Mammary epithelial cell (primary cell): ENCODE data around the gene SIRPB2.

Experiments used
- EZH2 ChIP-seq: IDR thresholded peaks from 2 replicates; pipeline ENCODE4 v1.6.1; 2012; ENCODE audit warnings: low read length, inconsistent platforms, borderline replicate concordance
- TF ChIP-seq, protein P1 (sequence below), 2 donors: IDR thresholded peaks in 1 of 2; conservative IDR thresholded peaks in 1 of 2; 2 replicates each; pipeline ENCODE4 v1.5.1; 2011 to 2012; ENCODE audit warnings: inconsistent platforms in 2 of 2, low read length in 2 of 2, mild to moderate bottlenecking in 2 of 2, control low read depth in 1 of 2, low read depth in 1 of 2; ENCODE audit not compliant: insufficient read depth in 1 of 2; ENCODE audit errors: extremely low read depth in 1 of 2

DNA sequence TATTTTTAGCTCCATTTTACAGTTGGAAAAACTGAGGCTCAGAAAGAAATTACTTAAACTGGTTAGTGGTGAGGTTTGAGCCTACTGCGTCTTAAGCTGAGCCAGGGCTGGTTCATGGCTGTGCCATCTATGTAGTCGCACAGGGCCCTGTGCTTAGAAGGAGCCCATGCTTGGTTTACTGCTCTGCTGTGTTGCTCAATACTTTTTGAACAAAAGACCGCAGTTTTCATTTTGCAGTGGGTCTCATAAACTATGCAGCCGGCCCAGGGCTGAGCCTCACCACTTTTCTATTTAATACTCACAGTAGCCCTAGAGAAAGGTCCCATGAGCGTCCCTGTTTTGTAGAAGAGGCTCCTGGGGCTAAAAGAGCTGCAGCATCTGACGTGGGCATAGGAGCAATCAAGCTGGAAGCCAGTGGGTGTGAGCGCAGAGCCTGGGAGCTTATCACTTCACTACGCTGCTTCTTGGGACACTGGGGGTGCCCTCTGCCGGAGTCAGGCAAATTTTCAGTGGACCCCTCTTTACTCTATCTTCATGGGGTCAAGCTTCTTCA is 501 bp downstream of the SIRPB2 start:
- TF ChIP-seq, protein P1, sequence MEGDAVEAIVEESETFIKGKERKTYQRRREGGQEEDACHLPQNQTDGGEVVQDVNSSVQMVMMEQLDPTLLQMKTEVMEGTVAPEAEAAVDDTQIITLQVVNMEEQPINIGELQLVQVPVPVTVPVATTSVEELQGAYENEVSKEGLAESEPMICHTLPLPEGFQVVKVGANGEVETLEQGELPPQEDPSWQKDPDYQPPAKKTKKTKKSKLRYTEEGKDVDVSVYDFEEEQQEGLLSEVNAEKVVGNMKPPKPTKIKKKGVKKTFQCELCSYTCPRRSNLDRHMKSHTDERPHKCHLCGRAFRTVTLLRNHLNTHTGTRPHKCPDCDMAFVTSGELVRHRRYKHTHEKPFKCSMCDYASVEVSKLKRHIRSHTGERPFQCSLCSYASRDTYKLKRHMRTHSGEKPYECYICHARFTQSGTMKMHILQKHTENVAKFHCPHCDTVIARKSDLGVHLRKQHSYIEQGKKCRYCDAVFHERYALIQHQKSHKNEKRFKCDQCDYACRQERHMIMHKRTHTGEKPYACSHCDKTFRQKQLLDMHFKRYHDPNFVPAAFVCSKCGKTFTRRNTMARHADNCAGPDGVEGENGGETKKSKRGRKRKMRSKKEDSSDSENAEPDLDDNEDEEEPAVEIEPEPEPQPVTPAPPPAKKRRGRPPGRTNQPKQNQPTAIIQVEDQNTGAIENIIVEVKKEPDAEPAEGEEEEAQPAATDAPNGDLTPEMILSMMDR (conservative IDR thresholded peaks at IDR 0.05 in 1 of 2, IDR thresholded peaks at IDR 0.05 in 1 of 2; ENCODE audit: extremely low read depth in 1 of 2, insufficient read depth in 1 of 2, low read depth in 1 of 2, low read length in 2 of 2) = no peak
- TF ChIP-seq EZH2 = no peak
